Subcutaneous adipose tissue (tissue), 4 donors: Measurements from ENCODE around the gene PSMG1. TPM values are rescaled to one million over a fixed set of nuclear protein-coding genes. Genes with fewer than 3 reads are reported as not detected.

Experiments
- CTCF ChIP-seq: fragments of 450-650 bp; IDR thresholded peaks from one replicate; pipeline ENCODE4 v1.5.1; 2016; ENCODE audit warnings: low read depth, mild to moderate bottlenecking, control low read depth, antibody characterized with exemption, moderate library complexity
- total RNA-seq, 4 donors: library from RNA; depleted of rRNA; stranded (reverse); fragments of >200 nt; gene quantifications; one replicate each; pipeline ENCODE4 v1.1.0, GENCODE V29; 2016

Gene PSMG1
- total RNA-seq, 4 donors from 2014 or later = 8.9 to 40.6 (median 21.0) TPM

- no peak for TF ChIP-seq CTCF
These were observed 2.7 kb downstream of the PSMG1 start for GRCh38 chr21:39180429-39181019.

- no peak for TF ChIP-seq CTCF
These were observed 4.8 kb downstream of the PSMG1 start for GRCh38 chr21:39178421-39178820.

GRCh38 chr21:39176271-39176709, 7.0 kb downstream of the PSMG1 start:
- no peak for TF ChIP-seq CTCF

- TF ChIP-seq CTCF = no peak
These were observed 7.6 kb downstream of the PSMG1 start for GRCh38 chr21:39175665-39176064.

GRCh38 chr21:39175154-39175553, 8.1 kb downstream of the PSMG1 start:
- no peak for TF ChIP-seq CTCF

GRCh38 chr21:39173716-39174680, 9.3 kb downstream of the PSMG1 start:
- TF ChIP-seq CTCF = no peak

- TF ChIP-seq CTCF = no peak
These were observed 13.3 kb downstream of the PSMG1 start for GRCh38 chr21:39169906-39170305.
